ENCODE data around the gene VPS4A. TPM values are rescaled to one million over a fixed set of nuclear protein-coding genes. Genes with fewer than 3 reads are reported as not detected.
A peak's percentile ranks its signal among the peaks of the same experiment; 100 is the strongest.

The VPS4A gene
- total RNA-seq, 2 experiments from 2014 or later, result 30.5 to 31.2 TPM

DNA sequence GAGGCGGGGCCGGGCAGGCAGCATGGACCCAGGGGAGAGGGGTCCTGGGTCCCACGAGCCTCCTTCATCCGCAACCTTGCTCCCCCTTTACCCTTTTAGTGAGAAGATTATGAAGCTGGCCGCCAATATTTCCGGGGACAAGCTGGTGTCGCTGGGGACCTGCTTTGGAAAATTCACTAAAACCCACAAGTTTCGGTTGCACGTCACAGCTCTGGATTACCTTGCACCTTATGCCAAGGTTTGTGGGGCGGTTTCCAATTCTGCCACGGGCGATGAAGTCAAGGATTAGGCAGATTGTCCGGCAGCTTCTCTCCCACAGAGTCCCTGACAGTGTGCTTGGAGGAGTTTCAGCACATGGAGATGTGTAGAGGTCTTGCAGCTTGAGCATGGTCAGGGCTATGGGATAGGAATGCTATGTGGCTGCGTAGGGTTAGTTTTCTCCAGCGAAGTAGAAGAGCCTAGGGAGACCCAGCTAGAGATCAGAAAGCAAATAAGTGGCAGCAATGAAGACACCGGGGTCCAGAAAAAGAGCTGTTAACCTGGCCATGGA is 29.0 kb downstream of the VPS4A start:
- Mint-ChIP-seq H3K9me3 (no peaks in the 10 kb centered on the region), H3K4me1 (ENCODE audit: low read depth) (peaks cover 53% of the 10 kb centered on the region), H3K27me3 (no peaks in the 10 kb centered on the region), H3K36me3 (ENCODE audit: low read depth) (peaks cover 61% of the 10 kb centered on the region), H3K27ac (peak overlapping the region; percentile 99), H3K4me3 (peak overlapping the region; percentile 97)
- intact Hi-C loops (cut with micrococcal nuclease), result no loop called here
- ATAC-seq (peak; percentile 1), DNase-seq (peak; percentile 55)
- POLR2A ChIA-PET, result interaction anchor here (0.6 to 6.9 kb wide), 6 partner anchors 10 to 423 kb away, joined by 3 to 72 read pairs (median 4); partner anchors contain the start of gene PDF
- CTCF ChIA-PET, result interaction anchor here (0.9 to 3.3 kb wide), 6 partner anchors 10 to 415 kb away, joined by 4 to 28 read pairs (median 6); partner anchors contain the start of genes NOB1 and PDF
- TF ChIP-seq, protein P1, sequence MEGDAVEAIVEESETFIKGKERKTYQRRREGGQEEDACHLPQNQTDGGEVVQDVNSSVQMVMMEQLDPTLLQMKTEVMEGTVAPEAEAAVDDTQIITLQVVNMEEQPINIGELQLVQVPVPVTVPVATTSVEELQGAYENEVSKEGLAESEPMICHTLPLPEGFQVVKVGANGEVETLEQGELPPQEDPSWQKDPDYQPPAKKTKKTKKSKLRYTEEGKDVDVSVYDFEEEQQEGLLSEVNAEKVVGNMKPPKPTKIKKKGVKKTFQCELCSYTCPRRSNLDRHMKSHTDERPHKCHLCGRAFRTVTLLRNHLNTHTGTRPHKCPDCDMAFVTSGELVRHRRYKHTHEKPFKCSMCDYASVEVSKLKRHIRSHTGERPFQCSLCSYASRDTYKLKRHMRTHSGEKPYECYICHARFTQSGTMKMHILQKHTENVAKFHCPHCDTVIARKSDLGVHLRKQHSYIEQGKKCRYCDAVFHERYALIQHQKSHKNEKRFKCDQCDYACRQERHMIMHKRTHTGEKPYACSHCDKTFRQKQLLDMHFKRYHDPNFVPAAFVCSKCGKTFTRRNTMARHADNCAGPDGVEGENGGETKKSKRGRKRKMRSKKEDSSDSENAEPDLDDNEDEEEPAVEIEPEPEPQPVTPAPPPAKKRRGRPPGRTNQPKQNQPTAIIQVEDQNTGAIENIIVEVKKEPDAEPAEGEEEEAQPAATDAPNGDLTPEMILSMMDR (IDR thresholded peaks at IDR 0.05), result no peak

DNA sequence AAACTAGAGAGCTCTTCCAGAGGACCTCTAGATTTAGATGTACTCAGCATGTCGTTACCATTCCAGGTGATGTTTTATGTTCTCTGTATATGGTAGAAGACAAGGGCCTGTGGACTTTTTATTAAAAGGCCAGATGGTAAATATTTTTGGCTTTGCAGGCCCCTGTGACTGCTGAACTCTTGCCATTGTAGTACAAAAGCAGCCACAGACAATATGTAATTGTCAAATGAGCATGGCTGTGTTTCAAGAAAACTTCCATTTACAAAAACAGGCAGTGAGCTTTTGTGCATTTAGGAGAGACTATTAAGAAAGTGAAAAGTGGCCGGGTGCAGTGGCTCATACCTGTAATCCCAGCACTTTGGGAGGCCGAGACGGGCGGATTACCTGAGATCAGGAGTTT is 33.0 kb downstream of the VPS4A start:
- H3K4me1 Mint-ChIP-seq (ENCODE audit: low read depth), result peaks cover 36% of the 10 kb centered on the region
- TF ChIP-seq, protein P1 (IDR thresholded peaks at IDR 0.05), result no peak
- no peaks in the 10 kb centered on the region for H3K9me3 Mint-ChIP-seq
- DNase-seq (no peak), ATAC-seq (no peak)
- ChIA-PET CTCF (no interaction called here), POLR2A (interaction anchor here (0.6 to 1.5 kb wide), 5 partner anchors 9 to 1122 kb away, joined by 3 to 4 read pairs (median 3); no protein-coding TSS in a partner anchor)
- H3K27ac Mint-ChIP-seq, result no peak overlapping the region
- no peak overlapping the region for H3K4me3 Mint-ChIP-seq
- H3K36me3 Mint-ChIP-seq (ENCODE audit: low read depth), result peaks cover 49% of the 10 kb centered on the region
- H3K27me3 Mint-ChIP-seq, result no peaks in the 10 kb centered on the region
- intact Hi-C loops (cut with micrococcal nuclease), result no loop called here

DNA sequence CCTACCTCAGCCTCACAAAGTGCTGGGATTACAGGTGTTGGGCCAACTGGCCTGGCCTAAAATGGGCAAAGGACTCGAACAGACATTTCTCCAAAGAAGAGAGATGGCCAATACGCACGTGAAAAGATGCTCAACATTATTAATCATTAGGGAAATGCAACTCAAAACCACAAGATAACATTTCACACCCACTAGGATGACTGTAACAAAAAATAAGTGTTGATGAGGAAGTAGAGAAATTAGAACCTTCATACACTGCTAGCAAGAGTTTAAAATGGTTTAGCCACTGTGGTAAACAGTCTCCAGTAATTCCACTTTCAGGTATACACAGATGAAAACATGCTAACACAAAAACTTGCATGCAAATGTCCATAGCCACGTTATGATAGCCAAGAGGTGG is 34.8 kb downstream of the VPS4A start:
- no peaks in the 10 kb centered on the region for H3K9me3 Mint-ChIP-seq
- H3K4me1 Mint-ChIP-seq (ENCODE audit: low read depth), result peaks cover 30% of the 10 kb centered on the region
- no peak overlapping the region for H3K4me3 Mint-ChIP-seq
- intact Hi-C loops (cut with micrococcal nuclease), result no loop called here
- H3K27ac Mint-ChIP-seq, result no peak overlapping the region
- ChIA-PET POLR2A (no interaction called here), CTCF (no interaction called here)
- ATAC-seq (no peak), DNase-seq (no peak)
- H3K36me3 Mint-ChIP-seq (ENCODE audit: low read depth), result peaks cover 37% of the 10 kb centered on the region
- no peaks in the 10 kb centered on the region for H3K27me3 Mint-ChIP-seq
- TF ChIP-seq, protein P1 (IDR thresholded peaks at IDR 0.05), result no peak

DNA sequence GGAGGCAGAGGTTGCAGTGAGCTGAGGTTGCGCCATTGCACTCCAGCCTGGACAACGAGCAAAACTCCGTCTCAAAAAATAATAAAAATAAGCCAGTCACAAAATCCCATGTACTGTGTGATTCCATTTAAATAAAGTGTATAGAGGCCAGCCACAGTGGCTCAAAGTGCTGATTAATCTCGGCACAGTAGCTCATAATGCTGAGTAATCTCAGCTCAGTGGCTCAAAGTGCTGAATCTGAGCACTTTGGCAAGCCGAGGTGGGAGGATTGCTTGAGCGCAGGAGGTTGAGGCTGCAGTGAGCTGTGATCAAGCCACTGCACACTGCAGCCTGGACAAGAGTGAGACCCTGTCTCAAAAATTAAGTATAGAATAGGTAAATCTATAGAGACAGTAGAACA is 35.5 kb downstream of the VPS4A start:
- POLR2A ChIA-PET, result no interaction called here

DNA sequence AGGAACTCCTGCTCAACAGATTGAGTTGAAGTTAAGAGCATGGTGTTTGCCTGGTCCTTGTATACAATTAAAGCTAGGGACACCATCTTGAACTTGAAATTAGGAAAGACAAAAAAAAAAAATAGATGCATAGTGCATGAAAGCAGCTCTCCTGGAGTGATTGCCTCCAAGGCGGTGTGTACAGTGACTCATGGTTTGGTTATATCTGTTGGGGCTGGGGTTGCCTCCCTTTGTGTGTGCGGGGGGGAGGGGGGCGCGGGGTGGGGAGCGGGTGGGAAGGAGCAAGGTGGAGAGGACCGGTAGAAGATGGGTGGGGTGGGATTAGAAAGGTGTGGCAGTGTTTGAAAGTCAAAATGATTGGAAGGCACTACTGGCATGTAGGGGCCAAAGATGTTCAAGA is 37.1 kb downstream of the VPS4A start:
- CTCF ChIA-PET, result no interaction called here

More for the DNA sequence above, 35.5 kb downstream of the VPS4A start:
- CTCF ChIA-PET, result interaction anchor here (0.9 kb wide), 1 partner anchor 8 kb away, joined by 3 read pairs; no protein-coding TSS in a partner anchor
- Mint-ChIP-seq H3K4me1 (ENCODE audit: low read depth) (peaks cover 23% of the 10 kb centered on the region), H3K27ac (no peak overlapping the region), H3K9me3 (no peaks in the 10 kb centered on the region), H3K36me3 (ENCODE audit: low read depth) (peaks cover 29% of the 10 kb centered on the region), H3K4me3 (no peak overlapping the region), H3K27me3 (no peaks in the 10 kb centered on the region)
- intact Hi-C loops (cut with micrococcal nuclease), result no loop called here
- no peak for ATAC-seq
- no peak for DNase-seq
- TF ChIP-seq, protein P1 (IDR thresholded peaks at IDR 0.05), result no peak

More for the DNA sequence above, 37.1 kb downstream of the VPS4A start:
- POLR2A ChIA-PET, result no interaction called here
- peaks cover 25% of the 10 kb centered on the region for H3K36me3 Mint-ChIP-seq (ENCODE audit: low read depth)
- no peak overlapping the region for H3K4me3 Mint-ChIP-seq
- H3K27me3 Mint-ChIP-seq, result no peaks in the 10 kb centered on the region
- intact Hi-C loops (cut with micrococcal nuclease), result no loop called here
- no peaks in the 10 kb centered on the region for H3K9me3 Mint-ChIP-seq
- H3K27ac Mint-ChIP-seq, result no peak overlapping the region
- peaks cover 12% of the 10 kb centered on the region for H3K4me1 Mint-ChIP-seq (ENCODE audit: low read depth)
- TF ChIP-seq, protein P1 (IDR thresholded peaks at IDR 0.05), result no peak
- no peak for DNase-seq
- no peak for ATAC-seq
